ENCODE data around the gene DHRS2. TPM values are rescaled to one million over a fixed set of nuclear protein-coding genes. Genes with fewer than 3 reads are reported as not detected.
A peak's percentile ranks its signal among the peaks of the same experiment; 100 is the strongest.

Gene DHRS2
- total RNA-seq, 3 donors from 2014 or later: 4.6 to 9.4 TPM; not detected in 1

DNA sequence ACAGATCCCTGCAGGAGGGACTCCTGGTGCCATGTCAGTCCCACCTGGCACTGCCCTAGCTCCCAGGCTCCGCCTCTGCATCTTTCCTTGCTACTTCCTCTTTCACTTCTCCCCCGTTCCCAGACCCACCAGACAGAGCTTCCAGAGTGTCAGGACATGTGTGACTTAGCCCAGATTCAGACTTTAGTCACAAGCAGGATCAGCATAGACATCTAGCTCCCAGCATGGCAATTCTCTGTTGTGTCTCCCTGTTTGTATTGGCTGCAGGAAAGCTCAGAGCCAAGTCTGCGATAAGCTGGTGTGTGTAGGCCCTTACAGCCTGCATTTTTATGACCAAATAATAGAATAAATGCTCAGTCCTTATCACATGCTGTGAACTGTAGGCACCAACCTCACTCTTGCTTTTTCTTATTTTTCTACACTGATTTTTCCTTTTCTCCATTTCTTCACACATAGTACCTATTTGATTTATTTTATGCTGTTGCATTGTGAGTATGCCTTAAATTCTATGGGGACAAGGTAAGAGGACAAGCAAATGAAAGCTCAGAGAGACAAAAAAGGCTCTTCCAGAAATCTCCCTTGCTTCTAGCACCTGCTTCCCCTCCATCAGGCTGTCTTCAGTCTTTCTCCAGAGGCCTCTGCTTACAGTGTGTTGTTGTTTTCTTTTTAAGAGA is 5.9 kb downstream of the DHRS2 start:
- intact Hi-C loops (cut with DNase I; ENCODE audit: low total_unique reads): no loop called here
- Histone ChIP-seq H3K4me1 (no peaks in the 10 kb centered on the region), H3K27me3 (no peaks in the 10 kb centered on the region), H3K9me3 (no peaks in the 10 kb centered on the region), H3K4me3 (no peak overlapping the region), H3K36me3 (no peaks in the 10 kb centered on the region), H3K27ac (peak overlapping the region in 1 of 2 donors; percentile 75)
- peak in 1 of 2 donors; percentile 0 for DNase-seq (ENCODE audit: low spot score in 2 of 2)
- no peak for TF ChIP-seq POLR2AphosphoS5 (IDR thresholded peaks at IDR 0.05)
- TF ChIP-seq POLR2A (IDR thresholded peaks at IDR 0.05): no peak
- TF ChIP-seq, protein P1, sequence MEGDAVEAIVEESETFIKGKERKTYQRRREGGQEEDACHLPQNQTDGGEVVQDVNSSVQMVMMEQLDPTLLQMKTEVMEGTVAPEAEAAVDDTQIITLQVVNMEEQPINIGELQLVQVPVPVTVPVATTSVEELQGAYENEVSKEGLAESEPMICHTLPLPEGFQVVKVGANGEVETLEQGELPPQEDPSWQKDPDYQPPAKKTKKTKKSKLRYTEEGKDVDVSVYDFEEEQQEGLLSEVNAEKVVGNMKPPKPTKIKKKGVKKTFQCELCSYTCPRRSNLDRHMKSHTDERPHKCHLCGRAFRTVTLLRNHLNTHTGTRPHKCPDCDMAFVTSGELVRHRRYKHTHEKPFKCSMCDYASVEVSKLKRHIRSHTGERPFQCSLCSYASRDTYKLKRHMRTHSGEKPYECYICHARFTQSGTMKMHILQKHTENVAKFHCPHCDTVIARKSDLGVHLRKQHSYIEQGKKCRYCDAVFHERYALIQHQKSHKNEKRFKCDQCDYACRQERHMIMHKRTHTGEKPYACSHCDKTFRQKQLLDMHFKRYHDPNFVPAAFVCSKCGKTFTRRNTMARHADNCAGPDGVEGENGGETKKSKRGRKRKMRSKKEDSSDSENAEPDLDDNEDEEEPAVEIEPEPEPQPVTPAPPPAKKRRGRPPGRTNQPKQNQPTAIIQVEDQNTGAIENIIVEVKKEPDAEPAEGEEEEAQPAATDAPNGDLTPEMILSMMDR (IDR thresholded peaks at IDR 0.05): no peak

DNA sequence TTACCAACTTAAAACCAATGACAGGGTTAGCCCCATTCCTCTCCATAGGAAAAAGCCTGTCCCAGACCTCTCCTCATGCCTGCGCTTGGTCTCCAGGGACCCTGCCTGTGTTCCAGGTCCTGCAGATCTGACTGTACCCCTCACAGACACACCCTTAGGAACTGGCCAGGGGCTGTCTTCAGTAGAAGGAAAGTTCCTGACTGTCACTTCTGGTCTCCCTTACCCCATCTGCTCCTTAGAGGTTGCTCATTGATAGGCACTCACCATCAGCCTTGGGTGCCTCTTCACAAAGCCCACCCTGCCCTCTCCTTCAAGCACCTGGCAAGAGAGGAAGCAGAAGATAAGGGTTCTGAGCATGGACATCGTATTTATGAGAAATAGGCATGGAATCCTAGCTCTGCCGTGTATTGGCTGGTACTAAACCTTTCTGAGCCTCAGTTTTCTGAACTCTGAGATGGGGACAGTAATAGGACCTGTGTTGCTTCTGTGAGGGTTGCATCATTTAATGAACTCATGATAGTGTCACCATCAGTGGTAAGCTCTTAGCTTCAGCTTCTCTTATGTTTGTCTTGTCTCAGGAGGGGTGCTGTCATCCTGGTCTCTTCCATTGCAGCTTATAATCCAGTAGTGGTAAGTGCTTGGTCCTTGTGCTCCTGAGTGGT is 7.5 kb downstream of the DHRS2 start:
- H3K27ac ChIP-seq: no peak overlapping the region
- H3K27me3 ChIP-seq: no peaks in the 10 kb centered on the region
- H3K4me3 ChIP-seq: no peak overlapping the region
- no peaks in the 10 kb centered on the region for H3K4me1 ChIP-seq
- DNase-seq (ENCODE audit: low spot score in 2 of 2): no peak
- TF ChIP-seq, protein P1 (IDR thresholded peaks at IDR 0.05): no peak
- TF ChIP-seq POLR2AphosphoS5 (IDR thresholded peaks at IDR 0.05) (no peak), POLR2A (IDR thresholded peaks at IDR 0.05) (no peak)
- intact Hi-C loops (cut with DNase I; ENCODE audit: low total_unique reads): no loop called here
- no peaks in the 10 kb centered on the region for H3K36me3 ChIP-seq
- no peaks in the 10 kb centered on the region for H3K9me3 ChIP-seq

DNA sequence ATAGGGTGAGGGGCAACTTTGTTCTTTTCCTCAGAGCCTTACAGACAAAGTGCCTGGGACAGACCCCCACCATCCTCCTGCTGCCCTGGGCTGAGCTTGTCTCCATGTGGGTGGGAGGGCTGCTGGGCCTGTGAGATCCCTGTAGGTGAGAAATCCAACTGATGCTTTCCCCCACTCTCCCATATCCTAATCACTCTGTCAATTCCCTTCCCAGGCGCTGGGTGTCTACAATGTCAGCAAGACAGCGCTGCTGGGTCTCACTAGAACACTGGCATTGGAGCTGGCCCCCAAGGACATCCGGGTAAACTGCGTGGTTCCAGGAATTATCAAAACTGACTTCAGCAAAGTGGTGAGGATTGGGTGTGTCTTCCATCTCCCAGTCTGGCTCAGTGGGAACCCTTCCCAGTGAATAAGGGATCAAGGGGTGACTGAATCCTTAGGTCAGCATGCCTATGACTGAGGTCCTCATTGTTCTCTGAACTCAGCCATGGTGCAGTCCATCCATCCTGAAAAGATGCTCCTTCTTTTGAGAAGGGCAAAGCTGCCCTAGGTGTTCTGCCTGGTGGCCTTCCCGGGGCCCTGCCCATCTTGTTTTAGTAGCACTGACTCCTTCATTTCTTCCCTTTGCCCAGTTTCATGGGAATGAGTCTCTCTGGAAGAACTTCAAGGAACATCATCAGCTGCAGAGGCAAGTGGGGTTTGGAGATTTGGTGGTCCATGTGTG is 8.2 kb downstream of the DHRS2 start:
- no peak for DNase-seq (ENCODE audit: low spot score in 2 of 2)
- no peaks in the 10 kb centered on the region for H3K4me1 ChIP-seq
- no peak overlapping the region for H3K27ac ChIP-seq
- no peaks in the 10 kb centered on the region for H3K27me3 ChIP-seq
- H3K4me3 ChIP-seq: no peak overlapping the region
- H3K36me3 ChIP-seq: no peaks in the 10 kb centered on the region
- intact Hi-C loops (cut with DNase I; ENCODE audit: low total_unique reads): no loop called here
- no peak for TF ChIP-seq POLR2A (IDR thresholded peaks at IDR 0.05)
- TF ChIP-seq, protein P1 (IDR thresholded peaks at IDR 0.05): no peak
- no peak for TF ChIP-seq POLR2AphosphoS5 (IDR thresholded peaks at IDR 0.05)
- no peaks in the 10 kb centered on the region for H3K9me3 ChIP-seq

DNA sequence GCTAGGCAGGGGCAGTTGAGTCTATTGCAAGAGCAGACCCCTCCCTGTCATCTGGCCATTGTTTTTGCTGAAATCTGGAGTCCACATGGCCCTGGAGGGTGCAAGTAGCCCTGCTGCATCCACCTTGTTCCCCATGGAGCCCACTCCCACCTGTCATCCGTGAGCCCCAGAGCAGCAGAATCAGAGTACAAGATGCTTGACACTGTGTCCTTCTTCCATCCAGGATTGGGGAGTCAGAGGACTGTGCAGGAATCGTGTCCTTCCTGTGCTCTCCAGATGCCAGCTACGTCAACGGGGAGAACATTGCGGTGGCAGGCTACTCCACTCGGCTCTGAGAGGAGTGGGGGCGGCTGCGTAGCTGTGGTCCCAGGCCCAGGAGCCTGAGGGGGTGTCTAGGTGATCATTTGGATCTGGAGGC is 8.8 kb downstream of the DHRS2 start:
- no peak for TF ChIP-seq POLR2A (IDR thresholded peaks at IDR 0.05)
- TF ChIP-seq POLR2AphosphoS5 (IDR thresholded peaks at IDR 0.05): no peak
- TF ChIP-seq, protein P1 (IDR thresholded peaks at IDR 0.05): no peak
- no peaks in the 10 kb centered on the region for H3K9me3 ChIP-seq
- H3K36me3 ChIP-seq: no peaks in the 10 kb centered on the region
- intact Hi-C loops (cut with DNase I; ENCODE audit: low total_unique reads): no loop called here
- no peaks in the 10 kb centered on the region for H3K27me3 ChIP-seq
- H3K27ac ChIP-seq: no peak overlapping the region
- no peak overlapping the region for H3K4me3 ChIP-seq
- DNase-seq (ENCODE audit: low spot score in 2 of 2): no peak
- H3K4me1 ChIP-seq: no peaks in the 10 kb centered on the region

DNA sequence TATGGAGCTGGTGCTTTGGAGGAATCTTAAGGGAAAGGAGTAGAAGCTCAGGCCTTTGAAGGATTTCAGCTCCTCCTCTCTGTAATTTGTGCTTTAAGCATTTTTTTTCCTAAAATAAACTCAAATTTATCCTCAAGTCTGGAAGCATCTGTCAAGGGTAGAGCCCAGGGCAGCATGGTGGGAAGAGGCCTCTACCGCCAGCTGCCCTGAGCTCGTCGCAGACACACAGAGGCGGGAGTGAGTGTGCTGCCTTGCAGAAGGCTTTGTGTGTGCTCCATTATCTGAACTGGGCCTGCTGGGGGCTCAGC is 9.3 kb downstream of the DHRS2 start:
- no peaks in the 10 kb centered on the region for H3K27me3 ChIP-seq
- TF ChIP-seq POLR2AphosphoS5 (IDR thresholded peaks at IDR 0.05): no peak
- TF ChIP-seq, protein P1 (IDR thresholded peaks at IDR 0.05): no peak
- TF ChIP-seq POLR2A (IDR thresholded peaks at IDR 0.05): no peak
- no peak overlapping the region for H3K27ac ChIP-seq
- no peak overlapping the region for H3K4me3 ChIP-seq
- no peaks in the 10 kb centered on the region for H3K36me3 ChIP-seq
- no peaks in the 10 kb centered on the region for H3K9me3 ChIP-seq
- no peaks in the 10 kb centered on the region for H3K4me1 ChIP-seq
- intact Hi-C loops (cut with DNase I; ENCODE audit: low total_unique reads): no loop called here
- no peak for DNase-seq (ENCODE audit: low spot score in 2 of 2)
